ENCODE data around the gene CLHC1.

GRCh38 chr2:55204950-55205349, 27.1 kb downstream of the CLHC1 start:
- no peak for TF ChIP-seq RB1 (IDR thresholded peaks at IDR 0.05; ENCODE audit: borderline replicate concordance)
- TF ChIP-seq, protein P1, sequence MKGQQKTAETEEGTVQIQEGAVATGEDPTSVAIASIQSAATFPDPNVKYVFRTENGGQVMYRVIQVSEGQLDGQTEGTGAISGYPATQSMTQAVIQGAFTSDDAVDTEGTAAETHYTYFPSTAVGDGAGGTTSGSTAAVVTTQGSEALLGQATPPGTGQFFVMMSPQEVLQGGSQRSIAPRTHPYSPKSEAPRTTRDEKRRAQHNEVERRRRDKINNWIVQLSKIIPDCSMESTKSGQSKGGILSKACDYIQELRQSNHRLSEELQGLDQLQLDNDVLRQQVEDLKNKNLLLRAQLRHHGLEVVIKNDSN (IDR thresholded peaks at IDR 0.05; ENCODE audit: borderline replicate concordance, extremely low read length, insufficient read depth, low read depth, low read length): no peak
- TF ChIP-seq EZH2 (IDR thresholded peaks at IDR 0.05; ENCODE audit: borderline replicate concordance, control insufficient read depth, low read depth, low read length): no peak
- TF ChIP-seq RAD21 (IDR thresholded peaks at IDR 0.05; ENCODE audit: insufficient read depth, low read depth, low read length): no peak
- TF ChIP-seq TBL1XR1 (IDR thresholded peaks at IDR 0.05; ENCODE audit: low read depth, low read length): no peak
- TF ChIP-seq TARDBP (IDR thresholded peaks at IDR 0.05; ENCODE audit: borderline replicate concordance): no peak
